ENCODE measurements around the gene ZNF438. TPM values are rescaled to one million over a fixed set of nuclear protein-coding genes. Genes with fewer than 3 reads are reported as not detected.

ZNF438 gene
- total RNA-seq, 4 donors from 2014 or later: 17.6 to 34.8 (median 23.6) TPM

GRCh38 chr10:30839652-30840051, 192.0 kb downstream of the ZNF438 start:
- no peak for TF ChIP-seq CTCF (IDR thresholded peaks at IDR 0.05; ENCODE audit: low read depth)

- TF ChIP-seq CTCF (IDR thresholded peaks at IDR 0.05; ENCODE audit: low read depth): no peak
Observed at GRCh38 chr10:30836406-30836805, 195.3 kb downstream of the ZNF438 start.

DNA sequence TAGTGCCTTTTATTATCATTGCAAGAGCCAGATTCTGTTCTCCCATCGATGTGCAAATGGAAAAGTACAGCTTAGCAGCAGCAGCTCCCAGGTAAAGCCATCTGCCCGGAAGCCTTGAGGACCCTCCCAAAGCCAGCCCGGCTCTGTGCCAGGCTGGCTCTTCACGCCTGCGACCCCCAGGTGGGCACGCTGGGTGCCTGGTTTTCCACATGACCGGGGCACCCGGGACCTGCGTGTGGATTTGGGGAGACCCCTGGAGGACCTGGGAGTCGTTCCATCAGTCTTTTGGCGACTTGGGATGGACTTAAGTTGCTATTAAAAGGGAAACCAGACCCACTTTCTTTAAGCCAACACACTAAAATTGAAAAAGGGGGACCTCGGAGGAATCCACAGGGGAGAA, 196.5 kb downstream of the ZNF438 start:
- no peak for TF ChIP-seq CTCF (IDR thresholded peaks at IDR 0.05; ENCODE audit: low read depth)

GRCh38 chr10:30834651-30835050, 197.0 kb downstream of the ZNF438 start:
- no peak for TF ChIP-seq CTCF (IDR thresholded peaks at IDR 0.05; ENCODE audit: low read depth)

DNA sequence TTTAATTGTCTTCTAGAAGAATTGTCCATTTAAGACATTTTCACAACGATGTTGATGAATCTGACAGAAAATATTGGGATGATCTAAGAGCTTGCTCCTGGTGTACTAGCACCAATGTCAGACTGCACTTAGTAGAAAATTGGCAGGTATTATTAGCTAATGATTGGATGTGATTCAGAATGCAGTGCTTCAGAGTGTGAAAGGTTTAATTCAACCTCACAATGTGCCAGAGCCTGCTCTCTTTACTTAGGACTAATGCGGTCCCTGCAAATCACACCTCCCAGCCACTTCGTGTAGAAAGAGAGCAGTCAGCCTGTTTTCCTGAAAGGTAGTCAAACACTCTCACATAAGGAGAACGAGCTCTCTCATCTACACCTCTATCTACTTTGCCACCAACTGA, 197.5 kb downstream of the ZNF438 start:
- TF ChIP-seq CTCF (IDR thresholded peaks at IDR 0.05; ENCODE audit: low read depth): no peak

- no peak for TF ChIP-seq CTCF (IDR thresholded peaks at IDR 0.05; ENCODE audit: low read depth)
Observed at GRCh38 chr10:30833628-30833970, 198.1 kb downstream of the ZNF438 start.

DNA sequence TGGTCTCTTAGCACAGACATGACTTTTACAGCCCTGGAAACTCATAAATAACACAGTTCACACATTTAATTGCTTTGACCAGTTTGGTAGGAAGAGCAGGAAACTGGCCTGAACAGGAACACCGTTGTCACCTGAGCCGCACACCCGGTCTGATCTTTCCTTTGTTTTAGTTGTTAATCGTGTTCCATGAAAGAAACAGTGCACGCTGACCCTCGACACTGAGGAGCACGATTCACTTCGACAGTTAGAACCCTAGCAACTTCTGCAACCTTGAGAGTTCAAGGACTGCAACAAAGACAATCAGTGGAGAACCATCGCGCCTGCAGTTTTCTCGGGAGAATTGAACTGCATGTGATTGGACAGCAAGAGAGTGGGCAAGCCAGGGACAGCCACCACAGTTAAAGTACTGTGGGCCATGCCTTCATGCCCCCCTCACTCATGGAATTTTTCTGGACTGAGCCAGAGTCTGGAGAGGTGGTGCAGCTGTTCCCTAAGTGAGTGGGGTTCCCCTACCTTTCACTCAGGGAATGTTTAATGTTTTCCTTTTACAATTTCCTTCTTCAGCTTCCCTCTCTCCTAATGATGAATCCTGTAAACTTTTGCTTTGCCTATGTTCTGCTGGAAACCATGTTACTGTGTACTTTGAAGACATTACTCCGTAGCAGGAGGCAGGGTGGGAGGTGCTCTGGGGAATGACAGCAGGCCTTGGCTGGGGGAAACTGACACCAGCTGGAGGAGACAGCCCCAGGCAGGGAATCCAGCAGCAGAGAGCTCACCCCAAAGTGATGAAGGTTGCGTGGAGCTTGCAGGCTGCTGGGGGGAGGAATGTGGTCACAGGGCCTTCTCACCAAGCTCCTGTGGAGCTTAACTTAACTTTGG, 198.7 kb downstream of the ZNF438 start:
- no peak for TF ChIP-seq CTCF (IDR thresholded peaks at IDR 0.05; ENCODE audit: low read depth)
